ENCODE results near the gene A1BG. TPM values are rescaled to one million over a fixed set of nuclear protein-coding genes. Genes with fewer than 3 reads are reported as not detected.

The A1BG gene
- total and polyA plus RNA-seq, 2 of the 13 experiments (the other 11 are each of a cell fraction or from before 2014, with no cell fraction given), result 14.7 to 41.4 TPM

- in situ Hi-C loops (cut with HindIII; ENCODE audit: extremely low pct_ligation_motif_present, low pct_unique_long_range_greater_than_20kb), result no loop called here
- POLR2A ChIA-PET, result interaction anchor here (1.0 kb wide), 1 partner anchor 15 kb away, joined by 3 read pairs; the partner anchor contains the start of gene ZNF584
- no peaks in the 10 kb centered on the region for H3K9me3 ChIP-seq (ENCODE audit: low read length)
- peaks cover 27% of the 10 kb centered on the region for H3K4me1 ChIP-seq (ENCODE audit: insufficient read depth, low read length)
- peaks cover 12 to 59% of the 10 kb centered on the region in 2 experiments for H3K36me3 ChIP-seq (replicated peaks in 1 of 2; ENCODE audit: control insufficient read depth in 1 of 2, insufficient read depth in 2 of 2, low read length in 2 of 2)
- no TSS peak for BruUV-seq (replicated peaks)
- no peak overlapping the region for H3K4me2 ChIP-seq (ENCODE audit: low read depth, low read length)
- ATAC-seq (no peak), FAIRE-seq (no peak), DNase-seq (ENCODE audit: low spot score) (no peak)
- H3K9ac ChIP-seq (ENCODE audit: insufficient read depth, low read depth, low read length), result no peak overlapping the region
- TF ChIP-seq PHB2 (IDR thresholded peaks at IDR 0.05; ENCODE audit: partially characterized antibody) (no peak), POLR2A (IDR thresholded peaks at IDR 0.05; ENCODE audit: insufficient read depth in 1 of 2, low read depth in 2 of 2, low read length in 2 of 2) (peak in 1 of 2 experiments; percentile 49; a peak in 1 of 4 replicates), AGO2 (optimal IDR thresholded peaks at IDR 0.05; ENCODE audit: low read depth, low read length) (peak; percentile 63), BCL3 (CRISPR knock-in tag; IDR thresholded peaks at IDR 0.05) (no peak)
- intact Hi-C loops (cut with micrococcal nuclease; ENCODE audit: unreplicated experiment), result no loop called here
- CTCF ChIA-PET (ENCODE audit: low intra/inter-chr PET ratio, low total read pairs), result no interaction called here
- no peaks in the 10 kb centered on the region for H3K27me3 ChIP-seq (ENCODE audit: control insufficient read depth in 1 of 2, insufficient read depth in 2 of 2, low read length in 2 of 2)
- peaks cover 27% of the 10 kb centered on the region for H3K79me2 ChIP-seq (ENCODE audit: insufficient read depth, low read length)
- no peak overlapping the region for H3K27ac ChIP-seq (ENCODE audit: extremely low read length, insufficient read depth, low read length)
- H3K4me3 ChIP-seq (replicated peaks in 1 of 3; ENCODE audit: insufficient read depth in 1 of 3, low read depth in 2 of 3, low read length in 3 of 3), result no peak overlapping the region
- WGBS (ENCODE audit: low lambda C conversion rate), result 99% methylated on average over 14 of the region's 26 CpGs
- H2AFZ ChIP-seq (ENCODE audit: low read length), result no peak overlapping the region
- H4K20me1 ChIP-seq (ENCODE audit: insufficient read depth, low read length), result peaks cover 41% of the 10 kb centered on the region
Measured at GRCh38 chr19:58392945-58393724, 39.8 kb upstream of the A1BG start.

GRCh38 chr19:58388175-58388526 is 34.9 kb upstream of the A1BG start:
- no peak for FAIRE-seq
- 72% methylated on average over 2 of the region's 3 CpGs for WGBS (ENCODE audit: low lambda C conversion rate)
- peak overlapping the region; percentile 83 to 98 (median 92); a peak in 5 of 6 replicates for H3K4me3 ChIP-seq (replicated peaks in 1 of 3; ENCODE audit: insufficient read depth in 1 of 3, low read depth in 2 of 3, low read length in 3 of 3)
- H3K36me3 ChIP-seq (replicated peaks in 1 of 2; ENCODE audit: control insufficient read depth in 1 of 2, insufficient read depth in 2 of 2, low read length in 2 of 2), result peaks cover 3 to 41% of the 10 kb centered on the region in 2 experiments
- peak overlapping the region; percentile 99 for H3K27ac ChIP-seq (ENCODE audit: extremely low read length, insufficient read depth, low read length)
- no TSS peak for BruUV-seq (replicated peaks)
- H3K9me3 ChIP-seq (ENCODE audit: low read length), result no peaks in the 10 kb centered on the region
- peaks cover 35% of the 10 kb centered on the region for H4K20me1 ChIP-seq (ENCODE audit: insufficient read depth, low read length)
- peak overlapping the region; percentile 99 for H3K4me2 ChIP-seq (ENCODE audit: low read depth, low read length)
- no peak for DNase-seq (ENCODE audit: low spot score)
- CTCF ChIA-PET (ENCODE audit: low intra/inter-chr PET ratio, low total read pairs), result no interaction called here
- POLR2A ChIA-PET, result interaction anchor here (0.8 to 4.6 kb wide), 5 partner anchors 19 to 111 kb away, joined by 3 to 19 read pairs (median 3); partner anchors contain the start of genes ZNF497, ZNF584 and ZSCAN22
- H3K4me1 ChIP-seq (ENCODE audit: insufficient read depth, low read length), result peaks cover 47% of the 10 kb centered on the region
- no peak for ATAC-seq
- intact Hi-C loops (cut with micrococcal nuclease; ENCODE audit: unreplicated experiment), result loop anchor here (5.0 kb wide), 1 partner anchor 206 kb away; the partner anchor contains the start of gene ZNF274
- no peaks in the 10 kb centered on the region; a peak in 1 of 5 replicates for H3K27me3 ChIP-seq (ENCODE audit: control insufficient read depth in 1 of 2, insufficient read depth in 2 of 2, low read length in 2 of 2)
- no peak overlapping the region for H2AFZ ChIP-seq (ENCODE audit: low read length)
- H3K9ac ChIP-seq (ENCODE audit: insufficient read depth, low read depth, low read length), result peak overlapping the region; percentile 97
- TF ChIP-seq AGO2 (optimal IDR thresholded peaks at IDR 0.05; ENCODE audit: low read depth, low read length) (no peak), NFE2 (CRISPR knock-in tag; IDR thresholded peaks at IDR 0.05) (no peak), PHF21A (CRISPR knock-in tag; IDR thresholded peaks at IDR 0.05) (0 out of 2 replicates have a peak, but pooled peaks have one; percentile 31), ZBTB42 (CRISPR knock-in tag; IDR thresholded peaks at IDR 0.05) (no peak), MED13 (CRISPR knock-in tag; IDR thresholded peaks at IDR 0.05) (no peak), ARID5B (CRISPR knock-in tag; IDR thresholded peaks at IDR 0.05) (no peak)
- in situ Hi-C loops (cut with HindIII; ENCODE audit: extremely low pct_ligation_motif_present, low pct_unique_long_range_greater_than_20kb), result no loop called here
- H3K79me2 ChIP-seq (ENCODE audit: insufficient read depth, low read length), result peaks cover 46% of the 10 kb centered on the region
